Erythroblast (primary cell): ENCODE data around the gene GET3.

ENCODE experiments used
- DNase-seq, 2 experiments: peaks; one replicate each; lab custom pipeline; 2025; lab: John Stamatoyannopoulos, UW
- GATA1 ChIP-seq: IDR thresholded peaks from 2 replicates; pipeline ENCODE4 v1.6.1; 2011; ENCODE audit warnings: low read depth, mild to moderate bottlenecking, control low read depth, low read length, moderate library complexity
- POLR2A ChIP-seq: IDR thresholded peaks from 2 replicates; pipeline ENCODE4 v1.6.1; 2011; ENCODE audit warnings: mild to moderate bottlenecking, low read length

The GET3 gene

GRCh38 chr19:12785431-12786031 is 48.2 kb downstream of the GET3 start:
- TF ChIP-seq POLR2A (no peak), GATA1 (no peak)
- DNase-seq = peak; percentile 76 to 80

- peak; percentile 49 to 68 for DNase-seq
- no peak for TF ChIP-seq POLR2A
- no peak for TF ChIP-seq GATA1
Measured at GRCh38 chr19:12786141-12786870, 49.0 kb downstream of the GET3 start.

- TF ChIP-seq GATA1 (no peak), POLR2A (no peak)
- no peak for DNase-seq
Measured at GRCh38 chr19:12786952-12787351, 49.7 kb downstream of the GET3 start.

DNA sequence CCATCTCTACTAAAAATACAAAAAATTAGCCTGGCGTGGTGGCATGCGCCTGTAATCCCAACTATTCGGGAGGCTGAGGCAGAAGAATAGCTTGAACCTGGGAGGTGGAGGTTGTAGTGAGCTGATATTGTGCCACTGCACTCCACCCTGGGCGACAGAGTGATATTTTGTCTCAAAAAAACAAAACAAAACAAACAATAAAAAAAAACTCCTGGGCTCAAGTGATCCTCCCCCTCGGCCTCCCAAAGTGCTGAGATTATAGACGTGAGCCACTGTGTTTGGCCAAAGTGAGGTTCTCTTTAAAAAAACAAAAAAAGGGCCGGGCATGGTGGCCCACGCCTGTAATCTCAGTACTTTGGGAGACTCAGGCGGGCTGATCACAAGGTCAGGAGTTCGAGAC is 50.2 kb downstream of the GET3 start:
- DNase-seq = no peak
- TF ChIP-seq POLR2A = no peak
- TF ChIP-seq GATA1 = no peak

DNA sequence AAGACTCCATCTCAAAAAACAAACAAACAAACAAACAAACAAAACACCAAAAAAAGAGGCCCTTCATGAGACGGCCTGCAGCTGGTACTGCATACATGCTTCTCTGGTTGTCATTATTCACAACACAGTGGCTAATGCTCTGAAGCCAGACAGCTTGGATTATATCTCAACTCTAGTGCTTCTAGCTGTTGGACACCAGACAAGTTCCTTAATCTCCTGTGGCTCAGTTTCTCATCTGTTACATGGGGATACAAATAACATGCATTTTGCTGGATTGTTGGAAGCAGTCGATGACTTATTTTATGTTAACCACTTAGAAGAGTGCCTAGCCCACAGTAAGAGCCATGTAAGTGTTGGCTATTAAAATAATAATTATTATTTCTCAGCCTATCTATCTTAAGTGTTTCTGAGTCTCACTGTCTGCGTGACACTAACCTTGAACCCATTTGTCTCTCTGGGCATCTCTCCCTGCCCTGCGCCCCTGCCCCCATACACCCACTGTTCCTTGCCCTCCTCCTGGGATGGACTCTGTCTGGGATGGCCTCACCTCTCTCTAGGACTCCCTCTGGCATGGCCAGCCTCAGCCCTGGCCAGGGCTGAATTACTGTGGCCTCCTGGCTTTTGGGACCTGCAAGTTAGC is 50.9 kb downstream of the GET3 start:
- peak; percentile 70 to 74 for DNase-seq

GRCh38 chr19:12788682-12789097 is 51.4 kb downstream of the GET3 start:
- TF ChIP-seq POLR2A = peak; percentile 64
- TF ChIP-seq GATA1 = no peak
- DNase-seq = peak; percentile 90 to 93

More for the DNA sequence above, 50.9 kb downstream of the GET3 start:
- no peak for TF ChIP-seq POLR2A
- no peak for TF ChIP-seq GATA1

- DNase-seq = no peak
- TF ChIP-seq POLR2A (peak; percentile 15), GATA1 (no peak)
Measured at GRCh38 chr19:12789098-12789903, 52.0 kb downstream of the GET3 start.

DNA sequence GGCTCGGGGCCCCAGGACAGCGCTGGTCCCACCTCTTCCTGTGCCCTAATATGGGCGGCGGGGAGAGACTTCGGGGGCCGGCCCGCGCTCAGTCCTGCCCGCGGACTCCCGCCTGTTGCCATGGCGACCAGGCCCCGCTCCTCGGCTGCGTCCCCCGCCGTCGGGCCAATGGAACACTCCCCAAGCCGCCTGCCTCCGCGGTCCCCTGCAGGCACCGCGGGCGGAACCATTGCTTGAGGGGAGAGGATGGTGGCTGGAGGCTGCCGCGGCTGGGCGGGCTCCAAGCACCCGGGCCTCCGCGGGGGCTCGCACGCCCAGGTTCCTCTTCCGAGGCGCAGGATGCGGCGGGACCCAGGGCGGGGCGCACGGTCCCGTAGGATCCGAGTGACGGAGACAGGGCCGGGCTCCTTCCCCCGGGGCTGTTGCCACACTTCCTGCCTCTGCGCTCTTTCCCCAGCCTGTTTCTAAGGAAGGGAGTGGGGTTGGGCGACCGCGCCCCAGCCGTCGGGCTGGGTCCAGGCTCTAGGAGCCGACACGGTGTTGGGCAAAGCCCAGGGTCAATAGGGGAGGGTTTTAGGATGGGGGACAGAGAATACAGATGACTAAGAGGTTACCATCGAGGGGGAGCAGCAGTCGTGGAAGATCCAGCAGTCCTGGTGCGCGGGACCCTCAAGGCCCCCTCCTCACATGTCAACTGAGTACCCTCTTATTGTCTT is 52.8 kb downstream of the GET3 start:
- peak; percentile 73 for TF ChIP-seq POLR2A
- no peak for TF ChIP-seq GATA1
- peak; percentile 100 for DNase-seq

DNA sequence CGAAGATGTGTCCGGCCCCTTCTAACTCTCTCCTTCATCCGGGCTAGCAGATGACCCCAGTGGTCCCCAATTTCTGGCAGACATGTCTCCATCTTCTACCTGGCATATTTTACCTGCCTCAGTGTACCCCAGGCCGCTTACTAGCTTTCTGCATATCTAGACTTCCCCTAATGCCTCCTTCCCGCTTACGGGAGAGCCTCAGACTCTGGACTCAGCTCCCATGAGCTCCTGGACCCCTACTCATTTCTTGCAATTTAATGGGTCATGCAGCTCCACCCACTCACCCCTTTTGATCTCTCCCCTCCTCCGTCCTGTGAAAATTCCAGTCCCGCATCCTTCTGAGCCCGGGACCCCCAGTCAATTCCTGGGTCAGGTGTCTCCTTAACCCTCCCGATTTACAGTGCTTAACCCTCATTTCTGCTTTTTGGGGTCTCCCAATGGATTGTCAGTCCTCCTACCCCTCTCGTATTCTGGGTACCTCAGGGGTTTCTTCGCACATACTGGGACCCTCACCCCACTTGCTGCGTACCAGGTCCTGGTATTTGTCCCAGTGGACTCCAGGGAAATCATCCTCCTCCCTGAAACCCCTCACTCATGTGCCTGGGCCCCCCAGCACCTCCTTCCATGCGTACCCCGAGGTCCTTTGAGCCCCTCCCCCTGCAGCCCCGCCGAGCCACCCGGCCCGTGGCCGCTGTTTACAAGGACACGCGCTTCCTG is 53.5 kb downstream of the GET3 start:
- TF ChIP-seq GATA1 = no peak
- TF ChIP-seq POLR2A = no peak
- DNase-seq = no peak

DNA sequence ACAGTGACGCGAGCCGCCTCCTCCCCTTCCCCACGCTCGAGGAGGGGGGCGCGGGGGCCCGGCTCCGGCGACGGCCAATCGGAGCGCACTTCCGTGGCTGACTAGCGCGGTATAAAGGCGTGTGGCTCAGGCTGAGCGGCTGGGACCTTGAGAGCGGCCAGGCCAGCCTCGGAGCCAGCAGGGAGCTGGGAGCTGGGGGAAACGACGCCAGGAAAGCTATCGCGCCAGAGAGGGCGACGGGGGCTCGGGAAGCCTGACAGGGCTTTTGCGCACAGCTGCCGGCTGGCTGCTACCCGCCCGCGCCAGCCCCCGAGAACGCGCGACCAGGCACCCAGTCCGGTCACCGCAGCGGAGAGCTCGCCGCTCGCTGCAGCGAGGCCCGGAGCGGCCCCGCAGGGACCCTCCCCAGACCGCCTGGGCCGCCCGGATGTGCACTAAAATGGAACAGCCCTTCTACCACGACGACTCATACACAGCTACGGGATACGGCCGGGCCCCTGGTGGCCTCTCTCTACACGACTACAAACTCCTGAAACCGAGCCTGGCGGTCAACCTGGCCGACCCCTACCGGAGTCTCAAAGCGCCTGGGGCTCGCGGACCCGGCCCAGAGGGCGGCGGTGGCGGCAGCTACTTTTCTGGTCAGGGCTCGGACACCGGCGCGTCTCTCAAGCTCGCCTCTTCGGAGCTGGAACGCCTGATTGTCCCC is 54.2 kb downstream of the GET3 start, which contains the start of gene JUNB:
Gene JUNB (plus strand): TSS at position 142 of the 706 bp plus-strand sequence. CDS start 286 bp downstream, at position 428.
- TF ChIP-seq GATA1 (no peak), POLR2A (peak; percentile 100)
- DNase-seq = peak; percentile 96 to 98

DNA sequence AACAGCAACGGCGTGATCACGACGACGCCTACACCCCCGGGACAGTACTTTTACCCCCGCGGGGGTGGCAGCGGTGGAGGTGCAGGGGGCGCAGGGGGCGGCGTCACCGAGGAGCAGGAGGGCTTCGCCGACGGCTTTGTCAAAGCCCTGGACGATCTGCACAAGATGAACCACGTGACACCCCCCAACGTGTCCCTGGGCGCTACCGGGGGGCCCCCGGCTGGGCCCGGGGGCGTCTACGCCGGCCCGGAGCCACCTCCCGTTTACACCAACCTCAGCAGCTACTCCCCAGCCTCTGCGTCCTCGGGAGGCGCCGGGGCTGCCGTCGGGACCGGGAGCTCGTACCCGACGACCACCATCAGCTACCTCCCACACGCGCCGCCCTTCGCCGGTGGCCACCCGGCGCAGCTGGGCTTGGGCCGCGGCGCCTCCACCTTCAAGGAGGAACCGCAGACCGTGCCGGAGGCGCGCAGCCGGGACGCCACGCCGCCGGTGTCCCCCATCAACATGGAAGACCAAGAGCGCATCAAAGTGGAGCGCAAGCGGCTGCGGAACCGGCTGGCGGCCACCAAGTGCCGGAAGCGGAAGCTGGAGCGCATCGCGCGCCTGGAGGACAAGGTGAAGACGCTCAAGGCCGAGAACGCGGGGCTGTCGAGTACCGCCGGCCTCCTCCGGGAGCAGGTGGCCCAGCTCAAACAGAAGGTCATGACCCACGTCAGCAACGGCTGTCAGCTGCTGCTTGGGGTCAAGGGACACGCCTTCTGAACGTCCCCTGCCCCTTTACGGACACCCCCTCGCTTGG is 55.0 kb downstream of the GET3 start:
- peak; percentile 78 to 86 for DNase-seq

More for the DNA sequence above, 55.0 kb downstream of the GET3 start:
- TF ChIP-seq POLR2A (no peak), GATA1 (no peak)
